ENCODE measurements around the gene RHOT1. TPM values are rescaled to one million over a fixed set of nuclear protein-coding genes. Genes with fewer than 3 reads are reported as not detected.
A peak's percentile ranks its signal among the peaks of the same experiment; 100 is the strongest.
"Not testable (repeated sequence)": the region's sequence is repeated elsewhere in the genome, so short reads cannot be mapped to it uniquely, and the experiment has no call there.

Gene RHOT1
- polyA plus RNA-seq, 12 donors = 31.4 to 51.6 (median 39.0) TPM; not detected in 1

DNA sequence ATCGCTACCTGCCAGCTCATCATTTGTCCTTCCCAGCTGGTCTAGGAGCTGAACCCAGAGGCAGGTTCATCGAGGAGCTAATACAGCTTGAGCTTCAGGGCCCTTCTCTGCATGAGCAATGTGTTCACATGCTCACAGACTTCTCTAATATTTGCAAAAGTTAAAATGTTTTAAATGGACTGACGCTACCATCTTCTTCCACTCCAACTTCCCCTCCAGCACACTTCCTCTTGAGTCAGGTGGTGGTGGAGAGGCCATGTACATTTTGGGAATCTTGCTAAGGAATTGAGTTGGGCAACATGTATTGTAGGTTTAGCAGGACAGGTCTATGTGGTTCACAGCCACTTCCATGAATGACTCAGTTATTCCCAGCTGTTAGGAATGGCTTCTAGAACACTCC lies 21.6 kb upstream of the RHOT1 start:
- DNase-seq = no peak

DNA sequence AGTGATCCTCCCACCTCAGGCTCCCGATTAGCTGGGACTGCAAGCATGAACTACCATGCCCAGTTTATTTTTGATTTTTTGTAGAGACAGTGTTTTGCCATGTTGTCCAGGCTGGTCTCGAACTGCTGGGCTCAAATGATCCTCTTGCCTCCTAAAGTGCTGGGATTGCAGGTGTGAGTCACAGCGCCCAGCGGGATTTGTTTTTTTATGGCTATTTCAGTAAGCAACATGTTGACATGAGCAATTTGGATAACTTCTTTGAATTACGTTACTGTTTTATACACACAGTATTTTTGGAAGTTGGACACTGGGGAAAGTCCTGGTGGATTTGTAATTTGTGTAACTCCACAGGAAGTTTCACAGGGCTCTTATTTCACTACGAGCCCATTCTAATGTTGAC lies 18.5 kb upstream of the RHOT1 start:
- peak; percentile 32 for DNase-seq

GRCh38 chr17:32124985-32125847 lies 17.1 kb upstream of the RHOT1 start:
- no peak for DNase-seq

DNA sequence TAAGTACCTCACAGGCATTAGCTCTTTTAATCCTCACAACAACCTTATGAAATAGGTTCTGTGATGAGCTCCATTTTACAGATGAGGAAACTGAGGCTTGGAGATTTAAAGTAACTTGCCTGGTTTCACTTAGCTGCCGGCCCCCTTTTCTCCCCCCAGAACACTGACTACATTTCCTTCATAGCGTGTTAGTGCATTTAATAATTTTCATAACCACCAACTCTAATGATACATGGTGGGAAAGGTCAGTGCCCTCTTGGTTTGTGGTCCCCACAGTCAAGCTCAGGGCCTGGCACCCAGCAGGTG lies 16.5 kb upstream of the RHOT1 start:
- no peak for DNase-seq

DNA sequence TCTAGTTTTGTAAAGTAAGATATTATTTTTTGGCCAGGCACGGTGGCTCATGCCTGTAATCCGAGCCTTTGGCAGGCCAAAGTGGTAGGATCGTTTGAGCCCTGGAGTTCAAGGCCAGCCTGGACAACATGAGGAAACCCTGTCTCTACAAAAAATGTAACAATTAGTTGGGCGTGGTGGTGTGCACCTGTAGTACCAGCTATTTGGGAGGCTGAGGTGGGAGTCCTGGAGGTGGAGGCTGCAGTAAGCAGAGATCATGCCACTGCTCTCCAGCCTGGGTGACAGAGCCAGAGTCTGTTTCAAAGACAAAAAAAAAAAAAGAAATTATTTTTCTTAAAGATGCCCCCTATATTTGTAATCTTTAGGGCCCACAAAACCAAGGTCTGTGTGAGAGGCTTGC lies 16.0 kb upstream of the RHOT1 start:
- DNase-seq = no peak

- DNase-seq = no peak
Observed at GRCh38 chr17:32126746-32127145, 15.6 kb upstream of the RHOT1 start.

DNA sequence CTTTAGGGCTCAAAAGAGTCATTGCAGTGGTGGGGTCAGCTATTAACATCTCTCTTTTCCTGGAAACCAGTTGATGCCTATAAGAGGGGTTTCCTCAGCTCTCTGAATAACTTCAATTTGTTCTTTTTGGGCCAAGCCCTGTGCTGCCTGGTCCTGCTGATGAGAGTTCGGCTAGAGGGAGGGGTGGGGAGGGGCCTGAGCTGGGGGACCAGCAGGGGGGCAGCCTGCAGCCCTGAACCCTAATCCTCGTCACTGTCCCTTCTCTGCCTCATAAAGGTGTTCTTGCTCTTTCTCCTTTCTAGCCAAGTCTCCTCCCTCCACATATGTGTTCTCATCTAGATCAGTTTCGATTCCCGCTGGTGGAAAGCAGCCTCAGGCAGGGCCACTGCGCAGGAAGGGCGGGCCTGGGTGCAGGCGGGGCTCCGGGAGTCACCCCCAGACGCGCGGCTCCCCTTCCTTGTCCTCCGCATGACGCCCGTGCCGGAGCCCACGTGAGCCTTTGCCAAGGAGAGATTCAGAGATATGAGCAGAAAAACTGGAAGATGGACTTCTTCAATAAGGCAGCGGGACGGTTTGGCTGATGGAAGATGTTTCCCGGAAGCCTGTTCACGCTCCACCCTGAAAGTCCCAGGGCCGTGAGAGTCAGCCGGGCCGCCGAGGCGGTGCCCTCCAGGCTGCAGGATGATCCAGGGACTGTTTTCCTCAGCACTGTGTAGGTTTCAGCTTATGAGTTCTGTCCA lies 15.0 kb upstream of the RHOT1 start:
- DNase-seq = peak; percentile 78

- not testable (repeated sequence) for DNase-seq
Observed at GRCh38 chr17:32128470-32128869, 13.8 kb upstream of the RHOT1 start.

DNA sequence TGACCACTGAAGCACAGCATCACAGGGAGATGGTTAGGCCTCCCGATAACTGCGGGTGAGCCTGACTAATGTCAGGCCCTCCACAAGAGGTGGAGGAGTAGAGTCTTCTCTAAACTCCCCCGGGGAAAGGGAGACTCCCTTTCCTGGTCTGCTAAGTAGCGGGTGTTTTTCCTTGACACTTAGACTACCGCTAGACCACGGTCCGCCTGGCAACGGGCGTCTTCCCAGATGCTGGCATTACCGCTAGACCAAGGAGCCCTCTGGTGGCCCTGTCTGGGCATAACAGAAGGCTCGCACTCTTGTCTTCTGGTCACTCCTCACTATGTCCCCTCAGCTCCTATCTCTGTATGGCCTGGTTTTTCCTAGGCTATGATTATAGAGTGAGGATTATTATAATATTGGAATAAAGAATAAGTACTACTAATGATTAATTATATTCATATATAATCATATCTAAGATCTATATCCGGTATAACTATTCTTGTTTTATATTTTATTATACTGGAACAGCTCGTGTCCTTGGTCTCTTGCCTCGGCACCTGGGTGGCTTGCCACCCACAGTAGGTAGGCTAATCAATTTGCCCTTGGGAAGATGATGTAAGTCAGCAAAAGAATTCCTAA lies 6.7 kb upstream of the RHOT1 start:
- DNase-seq = not testable (repeated sequence)

- DNase-seq = no peak
Observed at GRCh38 chr17:32136856-32137255, 5.4 kb upstream of the RHOT1 start.

DNA sequence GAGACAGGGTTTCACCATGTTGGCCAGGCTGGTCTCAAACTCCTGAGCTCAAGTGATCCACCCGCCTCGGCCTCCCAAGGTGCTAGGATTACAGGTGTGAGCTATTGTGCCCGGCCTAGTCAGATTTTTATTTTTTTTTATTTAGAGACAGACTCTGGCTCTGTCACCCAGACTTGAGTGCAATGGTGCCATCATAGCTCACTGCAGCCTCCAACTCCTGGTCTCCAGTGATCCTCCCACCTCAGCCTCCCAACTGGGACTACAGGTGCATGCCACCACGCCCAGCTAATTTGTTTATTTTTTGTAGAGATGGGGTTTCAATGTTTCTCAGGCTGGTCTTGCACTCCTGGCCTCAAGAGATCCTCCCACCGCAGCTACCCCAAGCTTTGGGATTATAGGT lies 2.8 kb upstream of the RHOT1 start:
- DNase-seq = not testable (repeated sequence)

GRCh38 chr17:32141258-32141657 lies 1.0 kb upstream of the RHOT1 start:
- DNase-seq = peak; percentile 77

- DNase-seq = no peak
Observed at GRCh38 chr17:32141679-32142037, 644 bp upstream of the RHOT1 start.

DNA sequence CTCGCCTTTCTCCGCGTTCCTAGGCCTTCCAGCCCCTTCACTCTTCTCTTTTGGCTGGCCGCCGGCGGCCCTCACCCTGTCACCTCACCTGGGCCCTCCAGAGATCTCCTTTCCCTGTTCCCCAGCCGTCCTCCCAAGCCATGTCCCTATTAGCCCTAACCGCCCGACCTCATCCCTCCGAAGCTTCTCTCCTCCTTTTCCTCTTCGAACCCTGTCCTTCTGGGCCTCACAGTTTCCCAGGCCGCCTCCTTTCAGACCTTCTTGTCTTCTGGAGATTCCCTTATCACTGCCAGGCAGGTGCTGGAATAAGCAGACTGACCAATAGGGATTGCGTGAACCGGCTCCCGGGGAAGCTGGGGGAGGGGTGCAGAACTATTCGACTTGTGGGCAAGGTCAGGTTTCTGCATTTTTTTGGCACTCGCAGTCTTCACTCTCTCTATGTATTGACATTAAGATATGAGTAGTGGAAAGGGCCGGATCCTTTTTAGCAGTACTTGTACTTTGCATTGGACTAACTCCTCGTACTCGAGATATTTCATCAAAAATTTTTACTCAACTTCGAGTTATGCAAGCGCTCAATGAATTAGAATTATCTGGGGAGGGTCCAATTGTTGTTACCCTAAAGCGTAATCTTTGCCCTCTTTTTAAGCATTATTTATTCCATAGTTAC lies 690 bp downstream of the RHOT1 start:
- peak; percentile 26 for DNase-seq

- no peak for DNase-seq
Observed at GRCh38 chr17:32143527-32143870, 1.2 kb downstream of the RHOT1 start.

DNA sequence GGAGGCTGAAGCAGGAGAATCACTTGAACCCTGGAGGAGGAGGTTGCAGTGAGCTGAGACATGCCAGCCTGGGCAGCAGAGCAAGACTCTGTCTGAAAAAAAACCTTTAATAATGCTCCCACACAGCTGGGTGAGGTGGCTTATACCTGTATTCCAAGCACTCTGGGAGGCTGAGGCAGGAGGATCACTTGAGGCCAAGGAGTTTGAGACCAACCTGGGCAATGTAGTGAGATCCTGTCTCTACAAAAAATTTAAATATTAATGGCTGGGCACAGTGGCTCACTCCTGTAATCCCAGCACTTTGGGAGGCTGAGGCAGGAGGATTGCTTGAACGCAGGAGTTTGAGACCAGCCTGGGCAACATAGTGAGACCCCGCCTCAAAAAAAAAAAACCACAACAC lies 2.1 kb downstream of the RHOT1 start:
- not testable (repeated sequence) for DNase-seq

DNA sequence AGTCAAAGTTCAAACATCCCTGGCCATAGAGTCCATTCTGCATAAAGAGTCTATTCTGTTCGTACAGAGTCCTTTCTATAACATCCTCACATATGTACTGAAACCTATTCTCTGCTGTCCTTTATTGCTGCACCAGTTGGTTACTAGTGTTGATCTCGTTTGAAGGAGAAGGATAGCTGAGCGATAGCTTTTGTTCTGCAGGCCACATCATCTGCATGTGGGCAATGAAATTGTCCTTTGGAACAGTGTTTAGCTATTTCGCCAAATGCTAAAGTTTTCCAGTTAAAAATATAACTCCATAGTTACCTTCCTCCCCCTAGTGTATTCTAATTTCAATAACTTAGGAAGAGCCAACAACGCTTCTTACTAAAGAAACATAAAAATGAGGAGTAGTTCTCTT lies 6.0 kb downstream of the RHOT1 start:
- no peak for DNase-seq

GRCh38 chr17:32150358-32150757 lies 8.1 kb downstream of the RHOT1 start:
- DNase-seq = no peak

DNA sequence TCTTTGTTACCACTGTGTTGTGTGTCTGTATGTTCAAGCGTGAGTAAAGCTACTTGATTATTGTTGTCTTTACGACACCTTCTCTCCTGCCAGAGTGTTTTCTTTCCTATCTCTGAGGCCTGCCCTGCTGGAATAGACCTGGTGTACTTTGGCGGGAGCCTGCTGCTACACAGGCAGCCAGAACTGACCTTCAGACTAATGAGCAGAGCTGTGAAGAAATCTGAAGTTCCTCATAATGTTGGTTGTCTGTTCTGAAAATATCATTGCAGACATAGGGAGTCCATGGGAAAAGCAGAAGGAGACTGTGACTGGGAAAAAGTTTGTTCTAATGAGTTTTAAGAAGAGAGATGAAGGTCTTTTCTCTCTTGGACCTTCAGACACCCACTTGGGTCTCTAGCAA lies 9.8 kb downstream of the RHOT1 start:
- DNase-seq = no peak

DNA sequence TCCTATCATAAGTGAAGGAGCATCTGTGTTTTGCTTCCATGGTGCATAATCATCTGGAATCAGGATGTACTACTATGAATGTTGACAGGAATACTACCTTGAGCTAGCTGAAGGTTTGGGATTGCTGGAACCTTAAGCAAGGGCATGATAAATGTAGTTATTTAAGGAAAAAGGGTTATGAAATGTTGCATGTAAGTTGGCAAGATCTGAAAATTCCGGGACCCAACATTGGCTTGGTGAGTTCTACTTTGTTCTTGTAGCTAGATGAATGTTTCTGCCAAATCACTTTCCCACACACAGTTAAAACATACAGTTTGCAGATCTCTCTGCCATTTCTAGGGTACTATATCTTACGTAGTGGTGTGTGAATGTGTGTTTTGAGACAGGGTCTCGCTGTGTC lies 13.6 kb downstream of the RHOT1 start:
- DNase-seq = no peak

DNA sequence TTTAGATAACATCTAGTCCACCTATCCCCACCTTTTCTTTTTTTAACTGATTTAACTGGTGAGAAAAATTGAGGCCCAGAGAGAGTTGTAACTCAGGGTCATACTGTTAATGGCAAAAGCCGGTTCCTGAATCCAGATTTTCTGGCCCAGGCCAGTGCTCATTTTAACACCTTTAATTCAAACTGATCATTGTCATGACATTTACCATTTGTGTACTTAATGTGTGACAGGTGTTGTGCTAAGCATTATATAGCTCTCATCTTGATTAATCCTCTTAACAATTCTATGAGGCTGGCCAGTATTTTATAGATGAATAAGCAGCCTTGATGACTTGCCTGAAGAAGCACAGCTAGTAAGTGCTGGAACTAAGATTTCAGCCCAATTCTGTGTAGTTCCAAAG lies 14.4 kb downstream of the RHOT1 start:
- DNase-seq = no peak

- DNase-seq = no peak
Observed at GRCh38 chr17:32157225-32157624, 14.9 kb downstream of the RHOT1 start.
